HepG2 (cell line): ENCODE results near the gene DCTN1. TPM values are rescaled to one million over a fixed set of nuclear protein-coding genes. Genes with fewer than 3 reads are reported as not detected.

Experiments used
- DNMT1 ChIP-seq: sonication (generic); formaldehyde crosslinking; IDR thresholded peaks from 2 replicates; pipeline ENCODE4 v1.5.1; 2020; ENCODE audit warnings: mild to moderate bottlenecking, missing genetic modification reagents
- ELF1 ChIP-seq: sonication (generic); formaldehyde crosslinking; IDR thresholded peaks from 2 replicates; pipeline ENCODE4 v1.4.0; 2020; ENCODE audit warnings: missing genetic modification reagents
- GATAD1 ChIP-seq: IDR thresholded peaks from 2 replicates; pipeline ENCODE4 v1.6.1; 2016; ENCODE audit warnings: missing genetic modification reagents, missing compliant biosample characterization
- HMG20A ChIP-seq: IDR thresholded peaks from 2 replicates; pipeline ENCODE4 v1.6.1; 2016; ENCODE audit warnings: borderline replicate concordance
- IKZF4 ChIP-seq: sonication (generic); formaldehyde crosslinking; IDR thresholded peaks from 2 replicates; pipeline ENCODE4 v1.5.1; 2020; ENCODE audit warnings: borderline replicate concordance, mild to moderate bottlenecking, low read depth, missing genetic modification reagents; ENCODE audit errors: not compliant biosample characterization
- KLF13 ChIP-seq: sonication (generic); formaldehyde crosslinking; IDR thresholded peaks from 2 replicates; pipeline ENCODE4 v1.4.0; 2020; ENCODE audit warnings: mild to moderate bottlenecking, missing genetic modification reagents
- MXD4 ChIP-seq: IDR thresholded peaks from 2 replicates; pipeline ENCODE4 v1.6.1; 2016; ENCODE audit warnings: mild to moderate bottlenecking, missing biosample characterization, missing genetic modification reagents
- NBN ChIP-seq: fragments of 450-650 bp; conservative IDR thresholded peaks from 2 replicates; pipeline ENCODE4 v1.6.1; 2017
- NFIC ChIP-seq: IDR thresholded peaks from 2 replicates; pipeline ENCODE4 v1.6.1; 2012; ENCODE audit warnings: mild to moderate bottlenecking, low read length, inconsistent platforms
- PAX8 ChIP-seq: sonication (generic); formaldehyde crosslinking; IDR thresholded peaks from 2 replicates; pipeline ENCODE4 v1.8.0; 2022; ENCODE audit warnings: mild to moderate bottlenecking, missing genetic modification reagents, borderline replicate concordance
- RXRA ChIP-seq: sonication (generic); formaldehyde crosslinking; IDR thresholded peaks from 2 replicates; pipeline ENCODE4 v1.5.1; 2020; ENCODE audit warnings: missing genetic modification reagents
- TARDBP ChIP-seq: sonication (generic); formaldehyde crosslinking; IDR thresholded peaks from 2 replicates; pipeline ENCODE4 v1.8.0; 2022; ENCODE audit warnings: mild to moderate bottlenecking, missing genetic modification reagents
- TCF7 ChIP-seq: sonication (generic); IDR thresholded peaks from 2 replicates; pipeline ENCODE4 v1.6.1; 2016; ENCODE audit warnings: antibody characterized with exemption, low read depth
- ZBTB8A ChIP-seq: sonication (generic); formaldehyde crosslinking; IDR thresholded peaks from 2 replicates; pipeline ENCODE4 v1.4.0; 2020; ENCODE audit warnings: mild to moderate bottlenecking, low read depth, missing genetic modification reagents, borderline replicate concordance
- ZNF10 ChIP-seq: sonication (generic); formaldehyde crosslinking; IDR thresholded peaks from 2 replicates; pipeline ENCODE4 v1.4.0; 2020; ENCODE audit warnings: mild to moderate bottlenecking, low read depth, missing genetic modification reagents, borderline replicate concordance
- ZNF274 ChIP-seq: sonication (generic); formaldehyde crosslinking; IDR thresholded peaks from 2 replicates; pipeline ENCODE4 v1.5.1; 2020; ENCODE audit warnings: mild to moderate bottlenecking, missing genetic modification reagents
- ZNF354B ChIP-seq: sonication (generic); formaldehyde crosslinking; IDR thresholded peaks from 2 replicates; pipeline ENCODE4 v1.8.0; 2022; ENCODE audit warnings: mild to moderate bottlenecking, missing genetic modification reagents
- ZNF792 ChIP-seq: IDR thresholded peaks from 2 replicates; pipeline ENCODE4 v1.6.1; 2016
- ZNF841 ChIP-seq: sonication (generic); formaldehyde crosslinking; IDR thresholded peaks from 2 replicates; pipeline ENCODE4 v1.8.1; 2023; ENCODE audit warnings: missing genetic modification reagents, borderline replicate concordance
- polyA plus RNA-seq, 8 experiments: library from polyadenylated mRNA; depleted of rRNA in 3 of 8; stranded (reverse) in 7 of 8; unstranded in 1 of 8; fragments of >200 nt; fragmentation: Illumina TruSeq in 4 of 8; extraction: Trizol in 4 of 8; gene quantifications; 2 replicates each; pipeline versions ENCODE4 v1.2.1 to v1.2.3, GENCODE V29; 2011 to 2016; ENCODE audit warnings: low read depth in 4 of 8, missing spikeins in 1 of 8, mixed read lengths in 1 of 8; ENCODE audit not compliant: insufficient read depth in 1 of 8
- total RNA-seq, 5 experiments: library from RNA; depleted of rRNA; stranded (reverse); fragments of >200 nt; fragmentation: Illumina TruSeq; extraction: Trizol; gene quantifications; 2 replicates each; pipeline ENCODE4 v1.2.3, GENCODE V29; 2016; ENCODE audit warnings: low read depth in 1 of 5
- TF ChIP-seq, protein P1 (sequence below): sonication (generic); formaldehyde crosslinking; IDR thresholded peaks from 2 replicates; pipeline ENCODE4 v1.4.0; 2020; ENCODE audit warnings: missing genetic modification reagents
- TF ChIP-seq, protein P2 (sequence below): IDR thresholded peaks from 2 replicates; pipeline ENCODE4 v1.6.1; 2012; ENCODE audit warnings: inconsistent platforms
- TF ChIP-seq, protein P3 (sequence below), 2 experiments: fragments of 450-650 bp in 1 of 2; sonication (generic) in 1 of 2; formaldehyde crosslinking; IDR thresholded peaks; 2 replicates each; pipeline versions ENCODE4 v1.5.0 to v1.8.0; 2020 to 2022; ENCODE audit warnings: mild to moderate bottlenecking in 1 of 2, missing genetic modification reagents in 1 of 2
- TF ChIP-seq, protein P4 (sequence below): sonication (generic); formaldehyde crosslinking; IDR thresholded peaks from 2 replicates; pipeline ENCODE4 v1.8.0; 2023; ENCODE audit warnings: mild to moderate bottlenecking, missing genetic modification reagents
- TF ChIP-seq, protein P5 (sequence below): IDR thresholded peaks from 2 replicates; pipeline ENCODE4 v1.6.1; 2016; ENCODE audit warnings: missing compliant biosample characterization, missing genetic modification reagents, borderline replicate concordance
- TF ChIP-seq, protein P6 (sequence below): sonication (generic); formaldehyde crosslinking; IDR thresholded peaks from 2 replicates; pipeline ENCODE4 v1.5.0; 2020; ENCODE audit warnings: missing genetic modification reagents
- TF ChIP-seq, protein P7 (sequence below): fragments of 450-650 bp; IDR thresholded peaks from 2 replicates; pipeline ENCODE4 v1.6.1; 2017

Gene DCTN1
- total and polyA plus RNA-seq, 2 of the 13 experiments (the other 11 are each of a cell fraction or from before 2014, with no cell fraction given): 73.2 to 122 TPM

DNA sequence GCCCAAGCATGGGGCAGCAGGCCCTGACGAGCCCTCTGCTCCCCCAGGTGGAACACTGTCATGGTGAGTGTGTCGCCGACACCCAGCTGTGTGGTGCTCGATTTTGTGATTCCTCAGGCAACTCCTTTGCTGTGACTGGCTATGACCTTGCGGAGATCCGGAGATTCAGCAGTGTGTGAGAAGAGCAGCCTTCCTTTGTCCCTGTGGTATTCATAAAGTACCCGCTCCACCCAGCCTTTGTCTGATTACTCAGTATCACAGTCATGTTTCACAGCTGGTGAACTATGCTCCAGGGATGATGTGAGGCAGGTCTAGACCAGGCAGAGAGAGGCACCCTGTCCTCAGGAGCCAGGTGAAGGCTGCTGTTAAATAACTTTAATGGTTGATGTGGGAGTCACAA lies 45.4 kb upstream of the DCTN1 start (continued):
- TF ChIP-seq ZBTB8A (no peak), RXRA (CRISPR knock-in tag) (peak; percentile 59; the same call in 1 of the 2 replicates), ELF1 (CRISPR knock-in tag) (no peak), ZNF792 (CRISPR knock-in tag) (no peak), NFIC (no peak; the same call in 1 of the 2 replicates), PAX8 (CRISPR knock-in tag) (no peak), NBN (no peak), TCF7 (no peak), IKZF4 (CRISPR knock-in tag) (no peak), ZNF10 (no peak), KLF13 (no peak), ZNF274 (no peak), TARDBP (CRISPR knock-in tag) (0 out of 2 replicates have a peak, but pooled peaks have one; percentile 47), DNMT1 (no peak), MXD4 (CRISPR knock-in tag) (no peak), ZNF841 (CRISPR knock-in tag) (no peak), GATAD1 (CRISPR knock-in tag) (no peak), HMG20A (CRISPR knock-in tag) (no peak), ZNF354B (CRISPR knock-in tag) (no peak)
- TF ChIP-seq, protein P1, sequence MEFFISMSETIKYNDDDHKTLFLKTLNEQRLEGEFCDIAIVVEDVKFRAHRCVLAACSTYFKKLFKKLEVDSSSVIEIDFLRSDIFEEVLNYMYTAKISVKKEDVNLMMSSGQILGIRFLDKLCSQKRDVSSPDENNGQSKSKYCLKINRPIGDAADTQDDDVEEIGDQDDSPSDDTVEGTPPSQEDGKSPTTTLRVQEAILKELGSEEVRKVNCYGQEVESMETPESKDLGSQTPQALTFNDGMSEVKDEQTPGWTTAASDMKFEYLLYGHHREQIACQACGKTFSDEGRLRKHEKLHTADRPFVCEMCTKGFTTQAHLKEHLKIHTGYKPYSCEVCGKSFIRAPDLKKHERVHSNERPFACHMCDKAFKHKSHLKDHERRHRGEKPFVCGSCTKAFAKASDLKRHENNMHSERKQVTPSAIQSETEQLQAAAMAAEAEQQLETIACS (CRISPR knock-in tag): no peak
- TF ChIP-seq, protein P2, sequence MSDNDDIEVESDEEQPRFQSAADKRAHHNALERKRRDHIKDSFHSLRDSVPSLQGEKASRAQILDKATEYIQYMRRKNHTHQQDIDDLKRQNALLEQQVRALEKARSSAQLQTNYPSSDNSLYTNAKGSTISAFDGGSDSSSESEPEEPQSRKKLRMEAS: 0 out of 2 replicates have a peak, but pooled peaks have one; percentile 22
- TF ChIP-seq, protein P3, sequence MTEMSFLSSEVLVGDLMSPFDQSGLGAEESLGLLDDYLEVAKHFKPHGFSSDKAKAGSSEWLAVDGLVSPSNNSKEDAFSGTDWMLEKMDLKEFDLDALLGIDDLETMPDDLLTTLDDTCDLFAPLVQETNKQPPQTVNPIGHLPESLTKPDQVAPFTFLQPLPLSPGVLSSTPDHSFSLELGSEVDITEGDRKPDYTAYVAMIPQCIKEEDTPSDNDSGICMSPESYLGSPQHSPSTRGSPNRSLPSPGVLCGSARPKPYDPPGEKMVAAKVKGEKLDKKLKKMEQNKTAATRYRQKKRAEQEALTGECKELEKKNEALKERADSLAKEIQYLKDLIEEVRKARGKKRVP (CRISPR knock-in tag; IDR thresholded peaks at IDR 0.05): 0 out of 4 replicates have a peak, but pooled peaks of 1 of the 2 experiments have one; percentile 29
- TF ChIP-seq, protein P4, sequence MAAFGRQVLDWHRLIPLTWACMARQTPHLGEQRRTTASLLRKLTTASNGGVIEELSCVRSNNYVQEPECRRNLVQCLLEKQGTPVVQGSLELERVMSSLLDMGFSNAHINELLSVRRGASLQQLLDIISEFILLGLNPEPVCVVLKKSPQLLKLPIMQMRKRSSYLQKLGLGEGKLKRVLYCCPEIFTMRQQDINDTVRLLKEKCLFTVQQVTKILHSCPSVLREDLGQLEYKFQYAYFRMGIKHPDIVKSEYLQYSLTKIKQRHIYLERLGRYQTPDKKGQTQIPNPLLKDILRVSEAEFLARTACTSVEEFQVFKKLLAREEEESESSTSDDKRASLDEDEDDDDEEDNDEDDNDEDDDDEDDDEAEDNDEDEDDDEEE (CRISPR knock-in tag): no peak
- TF ChIP-seq, protein P5, sequence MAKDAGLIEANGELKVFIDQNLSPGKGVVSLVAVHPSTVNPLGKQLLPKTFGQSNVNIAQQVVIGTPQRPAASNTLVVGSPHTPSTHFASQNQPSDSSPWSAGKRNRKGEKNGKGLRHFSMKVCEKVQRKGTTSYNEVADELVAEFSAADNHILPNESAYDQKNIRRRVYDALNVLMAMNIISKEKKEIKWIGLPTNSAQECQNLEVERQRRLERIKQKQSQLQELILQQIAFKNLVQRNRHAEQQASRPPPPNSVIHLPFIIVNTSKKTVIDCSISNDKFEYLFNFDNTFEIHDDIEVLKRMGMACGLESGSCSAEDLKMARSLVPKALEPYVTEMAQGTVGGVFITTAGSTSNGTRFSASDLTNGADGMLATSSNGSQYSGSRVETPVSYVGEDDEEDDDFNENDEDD (CRISPR knock-in tag): no peak
- TF ChIP-seq, protein P6, sequence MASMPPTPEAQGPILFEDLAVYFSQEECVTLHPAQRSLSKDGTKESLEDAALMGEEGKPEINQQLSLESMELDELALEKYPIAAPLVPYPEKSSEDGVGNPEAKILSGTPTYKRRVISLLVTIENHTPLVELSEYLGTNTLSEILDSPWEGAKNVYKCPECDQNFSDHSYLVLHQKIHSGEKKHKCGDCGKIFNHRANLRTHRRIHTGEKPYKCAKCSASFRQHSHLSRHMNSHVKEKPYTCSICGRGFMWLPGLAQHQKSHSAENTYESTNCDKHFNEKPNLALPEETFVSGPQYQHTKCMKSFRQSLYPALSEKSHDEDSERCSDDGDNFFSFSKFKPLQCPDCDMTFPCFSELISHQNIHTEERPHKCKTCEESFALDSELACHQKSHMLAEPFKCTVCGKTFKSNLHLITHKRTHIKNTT (CRISPR knock-in tag): no peak
- TF ChIP-seq, protein P7, sequence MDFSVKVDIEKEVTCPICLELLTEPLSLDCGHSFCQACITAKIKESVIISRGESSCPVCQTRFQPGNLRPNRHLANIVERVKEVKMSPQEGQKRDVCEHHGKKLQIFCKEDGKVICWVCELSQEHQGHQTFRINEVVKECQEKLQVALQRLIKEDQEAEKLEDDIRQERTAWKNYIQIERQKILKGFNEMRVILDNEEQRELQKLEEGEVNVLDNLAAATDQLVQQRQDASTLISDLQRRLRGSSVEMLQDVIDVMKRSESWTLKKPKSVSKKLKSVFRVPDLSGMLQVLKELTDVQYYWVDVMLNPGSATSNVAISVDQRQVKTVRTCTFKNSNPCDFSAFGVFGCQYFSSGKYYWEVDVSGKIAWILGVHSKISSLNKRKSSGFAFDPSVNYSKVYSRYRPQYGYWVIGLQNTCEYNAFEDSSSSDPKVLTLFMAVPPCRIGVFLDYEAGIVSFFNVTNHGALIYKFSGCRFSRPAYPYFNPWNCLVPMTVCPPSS: no peak
